Activated naive CD8-positive, alpha-beta T cell treated with anti-CD3 and anti-CD28 coated beads, Interleukin-2, amount 10 ng/mL, durations not matched to agents 7 days and 5 days (primary cell): Measurements from ENCODE around the gene RPA3. TPM values are rescaled to one million over a fixed set of nuclear protein-coding genes. Genes with fewer than 3 reads are reported as not detected.

ENCODE experiments used
- ATAC-seq: fragments of 150-1000 bp; cut with Tn5 transposase; one replicate; pipeline ENCODE4 v1.10.0; 2021; ENCODE audit warnings: low read depth, moderate library complexity
- POLR2A ChIA-PET: fragments of 350-600 bp; sonication (Branson Sonifier 250); formaldehyde crosslinking; loops from one replicate; lab custom pipeline; 2021; ENCODE audit warnings: antibody characterized with exemption; lab: Charles Lee
- DNase-seq: peaks from one replicate; pipeline ENCODE4 v3.0.0; 2021
- H3K27ac Mint-ChIP-seq: one replicate; pipeline ENCODE4 v1.8.0; 2022; ENCODE audit warnings: mild to moderate bottlenecking, mixed read lengths
- H3K27me3 Mint-ChIP-seq: one replicate; pipeline ENCODE4 v1.8.0; 2022; ENCODE audit warnings: mild to moderate bottlenecking, moderate library complexity, mixed read lengths
- H3K36me3 Mint-ChIP-seq: one replicate; pipeline ENCODE4 v1.8.0; 2021; ENCODE audit warnings: mild to moderate bottlenecking, mixed read lengths
- H3K4me1 Mint-ChIP-seq: one replicate; pipeline ENCODE4 v1.8.0; 2021; ENCODE audit warnings: mixed read lengths
- H3K4me3 Mint-ChIP-seq: one replicate; pipeline ENCODE4 v1.8.0; 2022; ENCODE audit warnings: mild to moderate bottlenecking, moderate library complexity, mixed read lengths
- H3K9me3 Mint-ChIP-seq: one replicate; pipeline ENCODE4 v1.8.0; 2021; ENCODE audit warnings: mixed read lengths
- total RNA-seq, 2 experiments: library from RNA; stranded (reverse); gene quantifications; one replicate each; pipeline ENCODE4 v1.2.3, GENCODE V29; 2021

Gene RPA3
- total RNA-seq: 100 to 1,000 TPM in 1 of 2 experiments, 10 to 100 TPM in 1; 89.5 to 101 TPM

- ATAC-seq: no peak
These were observed at the start of gene RPA3 for GRCh38 chr7:7718492-7718891. Gene RPA3, minus strand, starts transcription at chr7:7718607. Its CDS starts 78,189 bp downstream, at chr7:7640418.

GRCh38 chr7:7766671-7767070 lies 48.3 kb upstream of the RPA3 start:
- Mint-ChIP-seq H3K4me1 (peaks cover 15% of the 10 kb centered on the region), H3K4me3 (no peak overlapping the region), H3K27ac (no peak overlapping the region), H3K27me3 (no peaks in the 10 kb centered on the region), H3K36me3 (no peaks in the 10 kb centered on the region), H3K9me3 (no peaks in the 10 kb centered on the region)
- POLR2A ChIA-PET: no interaction called here
- DNase-seq: no peak
- no peak for ATAC-seq

More at GRCh38 chr7:7718492-7718891, at the start of gene RPA3:
- Mint-ChIP-seq H3K4me1 (peaks cover 14% of the 10 kb centered on the region), H3K36me3 (peaks cover 21% of the 10 kb centered on the region), H3K27me3 (no peaks in the 10 kb centered on the region), H3K9me3 (peaks cover 5% of the 10 kb centered on the region), H3K27ac (peak within 1 kb of the TSS; percentile 67), H3K4me3 (peak within 1 kb of the TSS; percentile 39)
- POLR2A ChIA-PET: no interaction called here
- no peak for DNase-seq

GRCh38 chr7:7765422-7765821 lies 47.0 kb upstream of the RPA3 start:
- Mint-ChIP-seq H3K27me3 (no peaks in the 10 kb centered on the region), H3K4me1 (peaks cover 19% of the 10 kb centered on the region), H3K27ac (no peak overlapping the region), H3K4me3 (no peak overlapping the region), H3K9me3 (no peaks in the 10 kb centered on the region), H3K36me3 (no peaks in the 10 kb centered on the region)
- POLR2A ChIA-PET: no interaction called here
- no peak for ATAC-seq
- no peak for DNase-seq

- Mint-ChIP-seq H3K36me3 (no peaks in the 10 kb centered on the region), H3K27me3 (no peaks in the 10 kb centered on the region), H3K27ac (peak overlapping the region; percentile 27), H3K4me3 (no peak overlapping the region), H3K9me3 (no peaks in the 10 kb centered on the region), H3K4me1 (peaks cover 20% of the 10 kb centered on the region)
- POLR2A ChIA-PET: interaction anchor here (1.0 kb wide), 1 partner anchor 124 kb away, joined by 3 read pairs; the partner anchor contains the start of gene UMAD1
- DNase-seq: no peak
- ATAC-seq: peak; percentile 62
These were observed 46.4 kb upstream of the RPA3 start for GRCh38 chr7:7764520-7765396.

- no peaks in the 10 kb centered on the region for H3K27me3 Mint-ChIP-seq
- DNase-seq (no peak), ATAC-seq (peak; percentile 81)
- POLR2A ChIA-PET: interaction anchor here (0.6 to 0.7 kb wide), 2 partner anchors 122 to 408 kb away, joined by 3 read pairs; partner anchors contain the start of gene UMAD1
- peak overlapping the region; percentile 96 for H3K27ac Mint-ChIP-seq
- H3K4me1 Mint-ChIP-seq: peaks cover 20% of the 10 kb centered on the region
- peak overlapping the region; percentile 92 for H3K4me3 Mint-ChIP-seq
- no peaks in the 10 kb centered on the region for H3K9me3 Mint-ChIP-seq
- H3K36me3 Mint-ChIP-seq: no peaks in the 10 kb centered on the region
These were observed 43.8 kb upstream of the RPA3 start for GRCh38 chr7:7761974-7762779.

GRCh38 chr7:7761340-7761973 lies 43.0 kb upstream of the RPA3 start:
- no peaks in the 10 kb centered on the region for H3K9me3 Mint-ChIP-seq
- H3K4me3 Mint-ChIP-seq: peak overlapping the region; percentile 92
- peak overlapping the region; percentile 96 for H3K27ac Mint-ChIP-seq
- POLR2A ChIA-PET: interaction anchor here (0.6 kb wide), 1 partner anchor 409 kb away, joined by 3 read pairs; no protein-coding TSS in a partner anchor
- ATAC-seq (no peak), DNase-seq (no peak)
- H3K36me3 Mint-ChIP-seq: no peaks in the 10 kb centered on the region
- H3K27me3 Mint-ChIP-seq: no peaks in the 10 kb centered on the region
- peaks cover 20% of the 10 kb centered on the region for H3K4me1 Mint-ChIP-seq

- Mint-ChIP-seq H3K27me3 (no peaks in the 10 kb centered on the region), H3K4me3 (no peak overlapping the region), H3K27ac (no peak overlapping the region), H3K4me1 (peaks cover 10% of the 10 kb centered on the region), H3K9me3 (peaks cover 3% of the 10 kb centered on the region), H3K36me3 (peaks cover 3% of the 10 kb centered on the region)
- DNase-seq (no peak), ATAC-seq (no peak)
- POLR2A ChIA-PET: interaction anchor here (1.1 kb wide), 1 partner anchor 15 kb away, joined by 3 read pairs; no protein-coding TSS in a partner anchor
These were observed 39.2 kb upstream of the RPA3 start for GRCh38 chr7:7757576-7757975.

- Mint-ChIP-seq H3K27me3 (no peaks in the 10 kb centered on the region), H3K9me3 (peaks cover 3% of the 10 kb centered on the region), H3K4me1 (peaks cover 8% of the 10 kb centered on the region), H3K36me3 (peaks cover 3% of the 10 kb centered on the region), H3K4me3 (no peak overlapping the region), H3K27ac (no peak overlapping the region)
- POLR2A ChIA-PET: interaction anchor here (1.1 kb wide), 1 partner anchor 16 kb away, joined by 3 read pairs; no protein-coding TSS in a partner anchor
- ATAC-seq (no peak), DNase-seq (no peak)
These were observed 38.2 kb upstream of the RPA3 start for GRCh38 chr7:7756577-7756976.

GRCh38 chr7:7751243-7752092 lies 33.1 kb upstream of the RPA3 start:
- H3K27ac Mint-ChIP-seq: no peak overlapping the region
- H3K36me3 Mint-ChIP-seq: peaks cover 3% of the 10 kb centered on the region
- peak overlapping the region; percentile 35 for H3K4me3 Mint-ChIP-seq
- ATAC-seq: no peak
- H3K4me1 Mint-ChIP-seq: peaks cover 9% of the 10 kb centered on the region
- H3K9me3 Mint-ChIP-seq: peaks cover 3% of the 10 kb centered on the region
- no peaks in the 10 kb centered on the region for H3K27me3 Mint-ChIP-seq
- no peak for DNase-seq
- POLR2A ChIA-PET: no interaction called here

GRCh38 chr7:7750571-7751242 lies 32.3 kb upstream of the RPA3 start:
- ATAC-seq (no peak), DNase-seq (no peak)
- H3K4me1 Mint-ChIP-seq: peaks cover 9% of the 10 kb centered on the region
- H3K27ac Mint-ChIP-seq: no peak overlapping the region
- peaks cover 3% of the 10 kb centered on the region for H3K9me3 Mint-ChIP-seq
- peaks cover 6% of the 10 kb centered on the region for H3K36me3 Mint-ChIP-seq
- H3K4me3 Mint-ChIP-seq: peak overlapping the region; percentile 35
- POLR2A ChIA-PET: no interaction called here
- H3K27me3 Mint-ChIP-seq: no peaks in the 10 kb centered on the region

- H3K4me3 Mint-ChIP-seq: no peak overlapping the region
- H3K27ac Mint-ChIP-seq: no peak overlapping the region
- ATAC-seq (no peak), DNase-seq (no peak)
- H3K4me1 Mint-ChIP-seq: peaks cover 7% of the 10 kb centered on the region
- peaks cover 3% of the 10 kb centered on the region for H3K36me3 Mint-ChIP-seq
- POLR2A ChIA-PET: no interaction called here
- no peaks in the 10 kb centered on the region for H3K27me3 Mint-ChIP-seq
- H3K9me3 Mint-ChIP-seq: no peaks in the 10 kb centered on the region
These were observed 28.1 kb upstream of the RPA3 start for GRCh38 chr7:7746458-7746857.

- POLR2A ChIA-PET: no interaction called here
- no peaks in the 10 kb centered on the region for H3K9me3 Mint-ChIP-seq
- H3K27ac Mint-ChIP-seq: no peak overlapping the region
- peaks cover 2% of the 10 kb centered on the region for H3K4me1 Mint-ChIP-seq
- H3K4me3 Mint-ChIP-seq: no peak overlapping the region
- H3K36me3 Mint-ChIP-seq: peaks cover 3% of the 10 kb centered on the region
- H3K27me3 Mint-ChIP-seq: no peaks in the 10 kb centered on the region
- DNase-seq (no peak), ATAC-seq (no peak)
These were observed 27.6 kb upstream of the RPA3 start for GRCh38 chr7:7745966-7746365.
